ENCODE measurements around the gene PLXNB3.
"Not testable (repeated sequence)": the region's sequence is repeated elsewhere in the genome, so short reads cannot be mapped to it uniquely, and the experiment has no call there.

PLXNB3 gene

GRCh38 chrX:153814591-153815315 is 50.7 kb downstream of the PLXNB3 start:
- no peak for DNase-seq (ENCODE audit: low read depth in 3 of 3)

- no peak for DNase-seq (ENCODE audit: low read depth in 3 of 3)
Measured at GRCh38 chrX:153816831-153817690, 53.0 kb downstream of the PLXNB3 start.

- DNase-seq (ENCODE audit: low read depth in 3 of 3) = not testable (repeated sequence)
Measured at GRCh38 chrX:153818064-153818463, 54.0 kb downstream of the PLXNB3 start.

- DNase-seq (ENCODE audit: low read depth in 3 of 3) = peak in 1 of 3 donors; percentile 47
Measured at GRCh38 chrX:153818571-153819383, 54.7 kb downstream of the PLXNB3 start.

- DNase-seq (ENCODE audit: low read depth in 3 of 3) = no peak
Measured at GRCh38 chrX:153819384-153820040, 55.5 kb downstream of the PLXNB3 start.

GRCh38 chrX:153820601-153821000 is 56.6 kb downstream of the PLXNB3 start:
- no peak for DNase-seq (ENCODE audit: low read depth in 3 of 3)

- DNase-seq (ENCODE audit: low read depth in 3 of 3) = no peak
Measured at GRCh38 chrX:153821066-153821465, 57.0 kb downstream of the PLXNB3 start.

GRCh38 chrX:153824348-153824747 is 60.3 kb downstream of the PLXNB3 start:
- no peak for DNase-seq (ENCODE audit: low read depth in 3 of 3)

- DNase-seq (ENCODE audit: low read depth in 3 of 3) = no peak
Measured at GRCh38 chrX:153825042-153825441, 61.0 kb downstream of the PLXNB3 start.
